ENCODE results near the gene PDE4A.
A peak's percentile ranks its signal among the peaks of the same experiment; 100 is the strongest.
"Not testable (repeated sequence)": the region's sequence is repeated elsewhere in the genome, so short reads cannot be mapped to it uniquely, and the experiment has no call there.

Gene PDE4A

GRCh38 chr19:10404888-10405820 is 15.2 kb upstream of the PDE4A start:
- DNase-seq = peak; percentile 28

- DNase-seq = no peak
Measured at GRCh38 chr19:10406191-10406590, 14.1 kb upstream of the PDE4A start.

- DNase-seq = no peak
Measured at GRCh38 chr19:10407096-10407495, 13.2 kb upstream of the PDE4A start.

- DNase-seq = no peak
Measured at GRCh38 chr19:10408511-10409283, 11.6 kb upstream of the PDE4A start.

GRCh38 chr19:10411224-10411623 is 9.1 kb upstream of the PDE4A start:
- not testable (repeated sequence) for DNase-seq

GRCh38 chr19:10412257-10412977 is 7.9 kb upstream of the PDE4A start:
- DNase-seq = no peak

- DNase-seq = no peak
Measured at GRCh38 chr19:10416083-10416379, 4.3 kb upstream of the PDE4A start.

GRCh38 chr19:10416380-10417257 is 3.7 kb upstream of the PDE4A start:
- DNase-seq = peak; percentile 90

- DNase-seq = no peak
Measured at GRCh38 chr19:10417541-10418234, 2.6 kb upstream of the PDE4A start.

GRCh38 chr19:10418235-10418484 is 2.2 kb upstream of the PDE4A start:
- DNase-seq = no peak

GRCh38 chr19:10418485-10419199 is 1.7 kb upstream of the PDE4A start:
- peak; percentile 53 for DNase-seq

- no peak for DNase-seq
Measured at GRCh38 chr19:10419200-10419645, 1.1 kb upstream of the PDE4A start.

- DNase-seq = peak; percentile 91
Measured at GRCh38 chr19:10419646-10420443, 493 bp upstream of the PDE4A start.

GRCh38 chr19:10421240-10422045 is 1.1 kb downstream of the PDE4A start:
- no peak for DNase-seq

- DNase-seq = no peak
Measured at GRCh38 chr19:10422046-10422461, 1.7 kb downstream of the PDE4A start.

- no peak for DNase-seq
Measured at GRCh38 chr19:10422846-10423245, 2.5 kb downstream of the PDE4A start.

GRCh38 chr19:10424011-10424637 is 3.8 kb downstream of the PDE4A start:
- peak; percentile 73 for DNase-seq

GRCh38 chr19:10427169-10427568 is 6.8 kb downstream of the PDE4A start:
- no peak for DNase-seq

- no peak for DNase-seq
Measured at GRCh38 chr19:10428996-10429381, 8.7 kb downstream of the PDE4A start.
